NCI-H524 (cell line): ENCODE results near the gene SOAT2.

ENCODE experiments used
- DNase-seq, 2 experiments: peaks; one replicate each; lab custom pipeline; 2025; lab: John Stamatoyannopoulos, UW

SOAT2 gene

DNA sequence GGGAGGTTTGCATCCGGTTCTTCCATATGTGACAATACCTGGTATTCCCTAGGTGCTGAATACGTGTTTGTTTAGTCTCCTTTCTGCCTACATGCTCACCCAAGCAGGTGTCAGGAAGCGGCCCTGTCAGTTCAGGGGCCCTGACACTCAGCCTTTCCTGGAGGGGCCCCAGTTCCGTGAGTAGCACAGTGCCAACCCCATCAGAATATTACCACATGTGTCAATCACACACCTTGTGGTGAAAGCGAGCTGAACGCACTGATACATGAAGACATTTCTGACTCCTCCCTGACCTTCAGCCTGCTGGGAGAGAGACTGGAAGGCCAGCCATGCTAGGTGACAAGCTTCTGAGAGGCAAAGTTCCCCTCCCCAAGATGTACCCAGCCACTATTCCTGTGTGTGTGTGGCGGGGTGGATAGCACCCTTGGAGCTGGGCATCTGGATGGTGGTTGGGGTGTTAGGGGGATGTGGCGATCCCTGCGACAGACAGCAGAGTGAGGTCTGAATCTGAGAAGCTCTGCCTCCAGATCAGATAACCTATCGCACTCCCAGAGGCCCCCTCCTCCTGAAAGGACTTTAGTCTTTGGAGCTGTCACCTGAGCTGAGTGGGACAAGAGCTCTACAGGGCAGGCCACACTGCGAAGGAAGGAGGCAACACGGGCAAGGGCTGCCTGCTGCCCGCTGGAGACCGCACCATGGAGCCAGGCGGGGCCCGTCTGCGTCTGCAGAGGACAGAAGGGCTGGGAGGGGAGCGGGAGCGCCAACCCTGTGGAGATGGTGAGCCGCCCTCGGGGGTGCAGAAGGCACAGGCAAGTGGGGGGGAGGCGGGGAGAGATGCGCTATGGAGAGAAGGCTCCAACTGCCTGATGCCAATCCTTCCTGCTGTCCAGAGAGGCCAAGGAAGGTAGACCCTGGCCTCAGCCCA lies at the start of gene SOAT2:
Gene SOAT2 (plus strand): TSS at position 604 of the 925 bp plus-strand sequence. CDS start 92 bp downstream, at position 696.
- no peak for DNase-seq

GRCh38 chr12:53054112-53054878 lies 49.0 kb upstream of the SOAT2 start:
- peak; percentile 87 to 91 for DNase-seq

- no peak for DNase-seq
These were observed 47.6 kb upstream of the SOAT2 start for GRCh38 chr12:53055471-53056266.

GRCh38 chr12:53056296-53056695 lies 47.0 kb upstream of the SOAT2 start:
- DNase-seq: no peak

GRCh38 chr12:53056901-53057300 lies 46.4 kb upstream of the SOAT2 start:
- DNase-seq: no peak

DNA sequence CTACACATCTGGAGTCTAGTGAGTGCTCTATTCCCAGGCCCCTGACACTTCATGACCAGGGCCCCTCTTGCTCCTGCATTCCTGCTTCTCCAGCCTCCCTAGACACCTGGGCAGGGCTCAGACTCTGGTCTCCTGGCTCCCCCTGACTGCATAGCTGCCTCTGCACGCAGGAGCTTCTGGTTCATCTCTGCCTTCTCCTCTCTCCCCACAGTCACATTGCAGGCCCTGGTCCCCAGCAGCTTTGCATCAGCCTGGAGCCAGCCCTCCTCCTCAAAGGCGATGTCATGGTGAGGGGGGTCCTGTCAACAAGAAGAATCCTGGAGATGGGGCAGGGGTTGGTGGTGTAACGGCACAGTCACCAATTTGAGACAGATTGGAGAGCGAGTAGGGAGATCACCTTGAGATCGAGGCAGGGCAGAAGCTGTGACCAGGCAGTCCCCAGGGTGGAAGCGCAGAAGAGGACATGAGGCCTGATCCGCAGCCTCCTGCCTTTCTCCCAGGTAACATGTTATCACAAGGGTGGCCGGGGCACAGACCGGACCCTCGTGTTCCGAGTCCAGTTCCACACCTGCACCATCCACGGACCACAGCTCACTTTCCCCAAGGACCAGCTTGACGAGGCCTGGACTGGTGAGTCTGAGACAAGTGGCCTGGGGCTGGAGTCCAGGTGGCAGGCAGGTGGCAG lies 45.3 kb upstream of the SOAT2 start:
- no peak for DNase-seq

GRCh38 chr12:53058674-53059433 lies 44.4 kb upstream of the SOAT2 start:
- no peak for DNase-seq

GRCh38 chr12:53059434-53060063 lies 43.7 kb upstream of the SOAT2 start:
- no peak for DNase-seq

DNA sequence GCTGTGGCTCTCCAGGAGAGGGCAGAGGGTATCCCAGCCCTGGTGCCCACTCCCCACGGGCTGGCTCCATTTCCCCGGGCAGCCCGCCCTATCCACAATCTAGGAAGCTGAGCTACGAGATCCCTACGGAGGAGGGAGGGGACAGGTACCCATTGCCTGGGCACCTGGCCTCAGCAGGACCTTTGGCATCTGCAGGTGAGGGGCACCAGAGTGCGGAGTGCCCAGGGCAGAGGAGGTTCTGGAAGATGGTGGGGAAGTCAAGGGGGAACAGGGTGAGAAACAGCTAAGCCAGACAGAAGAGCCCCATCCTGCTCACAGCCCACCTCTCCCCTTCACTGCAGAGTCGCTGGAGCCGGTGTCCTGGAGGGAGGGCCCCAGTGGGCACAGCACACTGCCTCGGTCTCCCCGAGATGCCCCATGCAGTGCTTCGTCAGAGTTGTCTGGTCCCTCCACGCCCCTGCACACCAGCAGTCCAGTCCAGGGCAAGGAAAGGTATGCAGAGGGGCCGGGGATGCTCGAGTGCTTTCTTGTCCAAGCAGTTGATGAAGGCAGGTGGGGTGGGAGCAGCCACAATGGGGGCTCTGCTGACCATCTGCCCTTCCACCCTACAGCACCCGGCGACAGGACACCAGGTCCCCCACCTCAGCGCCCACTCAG lies 43.1 kb upstream of the SOAT2 start:
- DNase-seq: no peak

DNA sequence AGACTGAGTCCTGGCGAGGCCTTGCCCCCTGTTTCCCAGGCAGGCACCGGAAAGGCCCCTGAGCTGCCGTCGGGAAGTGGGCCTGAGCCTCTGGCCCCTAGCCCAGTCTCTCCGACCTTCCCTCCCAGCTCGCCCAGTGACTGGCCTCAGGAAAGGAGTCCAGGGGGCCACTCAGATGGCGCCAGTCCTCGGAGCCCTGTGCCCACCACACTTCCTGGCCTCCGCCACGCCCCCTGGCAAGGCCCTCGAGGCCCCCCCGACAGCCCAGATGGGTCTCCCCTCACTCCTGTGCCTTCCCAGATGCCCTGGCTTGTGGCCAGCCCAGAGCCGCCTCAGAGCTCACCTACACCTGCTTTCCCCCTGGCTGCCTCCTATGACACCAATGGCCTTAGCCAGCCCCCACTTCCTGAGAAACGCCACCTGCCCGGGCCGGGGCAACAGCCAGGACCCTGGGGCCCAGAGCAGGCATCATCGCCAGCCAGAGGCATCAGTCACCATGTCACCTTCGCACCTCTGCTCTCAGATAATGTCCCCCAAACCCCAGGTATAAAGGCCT lies 42.5 kb upstream of the SOAT2 start:
- DNase-seq: peak in 1 of 2 experiments; percentile 21

GRCh38 chr12:53061404-53062010 lies 41.8 kb upstream of the SOAT2 start:
- peak; percentile 34 to 39 for DNase-seq

- no peak for DNase-seq
These were observed 41.0 kb upstream of the SOAT2 start for GRCh38 chr12:53062011-53062961.

DNA sequence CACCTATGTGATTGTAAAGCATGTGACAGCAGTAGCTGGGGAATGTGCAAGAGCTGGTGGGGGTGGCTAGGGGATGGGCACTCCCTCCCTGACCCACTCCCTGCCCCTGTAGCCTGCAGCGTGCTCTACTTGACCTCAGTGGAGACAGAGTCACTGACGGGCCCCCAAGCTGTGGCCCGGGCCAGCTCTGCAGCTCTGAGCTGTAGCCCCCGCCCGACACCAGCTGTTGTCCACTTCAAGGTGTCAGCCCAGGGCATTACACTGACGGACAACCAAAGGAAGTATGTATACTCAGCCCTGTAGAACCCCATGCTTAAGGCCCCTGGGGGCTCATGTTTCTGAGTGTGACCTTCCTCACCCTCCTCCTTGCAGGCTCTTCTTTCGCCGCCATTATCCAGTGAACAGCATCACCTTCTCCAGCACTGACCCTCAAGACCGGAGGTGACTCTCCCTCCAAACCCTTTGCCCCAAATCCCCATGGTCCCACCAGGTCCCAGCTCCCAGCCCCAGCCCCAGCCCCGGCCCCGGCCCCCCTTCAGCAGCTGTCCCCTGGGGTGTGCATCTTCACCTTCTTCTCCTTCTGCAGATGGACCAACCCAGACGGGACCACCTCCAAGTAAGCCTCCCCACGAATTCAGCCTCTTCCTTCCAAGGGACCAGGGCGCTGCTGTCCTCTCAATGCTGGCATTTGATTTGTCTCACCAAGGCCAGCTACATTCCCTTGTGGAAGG lies 40.1 kb upstream of the SOAT2 start:
- DNase-seq: no peak

- no peak for DNase-seq
These were observed 39.3 kb upstream of the SOAT2 start for GRCh38 chr12:53063708-53064612.

- no peak for DNase-seq
These were observed 38.5 kb upstream of the SOAT2 start for GRCh38 chr12:53064613-53065436.
